CD14-positive monocyte (primary cell): Measurements from ENCODE around the gene NAT9. TPM values are rescaled to one million over a fixed set of nuclear protein-coding genes. Genes with fewer than 3 reads are reported as not detected.
A peak's percentile ranks its signal among the peaks of the same experiment; 100 is the strongest.

ENCODE experiments used
- DNase-seq, 3 donors: peaks; one replicate each; pipeline ENCODE4 v3.0.0-alpha.2; 2011 to 2022
- H2AFZ ChIP-seq: 2 replicates; pipeline ENCODE4 v1.6.0; 2012; ENCODE audit warnings: mild to moderate bottlenecking, low read depth, low read length, inconsistent platforms; ENCODE audit not compliant: insufficient read depth, poor library complexity, severe bottlenecking
- H3K27ac ChIP-seq, 2 donors: 1 replicate in 1 of 2; 2 replicates in 1 of 2; pipeline ENCODE4 v1.5.1; 2012 to 2013; ENCODE audit warnings: low read length in 2 of 2, control low read depth in 1 of 2, inconsistent platforms in 1 of 2, low read depth in 1 of 2, mild to moderate bottlenecking in 1 of 2
- H3K27me3 ChIP-seq, 2 donors: one replicate each; pipeline versions ENCODE4 v1.6.0 to v1.6.1; 2011 to 2013; ENCODE audit warnings: low read length in 2 of 2; ENCODE audit not compliant: control insufficient read depth in 2 of 2, insufficient read depth in 2 of 2
- H3K36me3 ChIP-seq, 2 donors: replicated peaks in 1 of 2; 1 replicate in 1 of 2; 2 replicates in 1 of 2; pipeline versions ENCODE4 v1.5.1 to v1.6.1; 2012 to 2013; ENCODE audit warnings: low read length in 2 of 2, control low read depth in 1 of 2, inconsistent platforms in 1 of 2, mild to moderate bottlenecking in 1 of 2; ENCODE audit not compliant: insufficient read depth in 2 of 2, control insufficient read depth in 1 of 2
- H3K4me1 ChIP-seq, 2 donors: 1 replicate in 1 of 2; 2 replicates in 1 of 2; pipeline versions ENCODE4 v1.5.1 to v1.6.1; 2012 to 2013; ENCODE audit warnings: low read length in 2 of 2, control low read depth in 1 of 2, inconsistent platforms in 1 of 2, mild to moderate bottlenecking in 1 of 2, moderate library complexity in 1 of 2; ENCODE audit not compliant: insufficient read depth in 2 of 2, control insufficient read depth in 1 of 2
- H3K4me2 ChIP-seq: replicated peaks from 2 replicates; pipeline ENCODE3; 2012; ENCODE audit warnings: low read length, moderate library complexity, mild to moderate bottlenecking; ENCODE audit not compliant: poor library complexity, severe bottlenecking; ENCODE audit errors: extremely low read depth
- H3K4me3 ChIP-seq, 3 experiments: fragments of 200-600 bp in 1 of 3; sonication (generic) in 1 of 3; replicated peaks in 1 of 3; 1 replicate in 2 of 3; 2 replicates in 1 of 3; pipeline ENCODE4 v1.5.1; 2011 to 2013; ENCODE audit warnings: low read length in 3 of 3, mild to moderate bottlenecking in 3 of 3, control low read depth in 2 of 3, low read depth in 2 of 3, inconsistent platforms in 1 of 3, moderate library complexity in 1 of 3
- H3K79me2 ChIP-seq: 2 replicates; pipeline ENCODE4 v1.6.0; 2012; ENCODE audit warnings: mild to moderate bottlenecking, control low read depth, inconsistent platforms, low read length, moderate library complexity; ENCODE audit not compliant: insufficient read depth
- H3K9ac ChIP-seq: 2 replicates; pipeline ENCODE4 v1.6.0; 2017; ENCODE audit warnings: low read length, mild to moderate bottlenecking; ENCODE audit not compliant: insufficient read depth, poor library complexity, severe bottlenecking
- H3K9me3 ChIP-seq, 2 donors: replicated peaks in 1 of 2; 1 replicate in 1 of 2; 2 replicates in 1 of 2; pipeline versions ENCODE4 v1.5.1 to v1.6.1; 2012 to 2013; ENCODE audit warnings: low read length in 2 of 2, control low read depth in 1 of 2; ENCODE audit not compliant: control insufficient read depth in 1 of 2, insufficient read depth in 1 of 2
- H4K20me1 ChIP-seq: 2 replicates; pipeline ENCODE4 v1.6.0; 2012; ENCODE audit warnings: mild to moderate bottlenecking, low read length, control low read depth, moderate library complexity; ENCODE audit not compliant: insufficient read depth
- H3K27ac Mint-ChIP-seq, 7 donors: one replicate each; pipeline ENCODE4 v1.8.0; 2020; ENCODE audit warnings: mild to moderate bottlenecking in 7 of 7, mixed read lengths in 7 of 7, moderate library complexity in 6 of 7, inconsistent platforms in 2 of 7
- H3K27me3 Mint-ChIP-seq, 3 donors: one replicate each; pipeline ENCODE4 v1.8.0; 2021 to 2022; ENCODE audit warnings: low read depth in 3 of 3, mild to moderate bottlenecking in 3 of 3, mixed read lengths in 3 of 3, moderate library complexity in 3 of 3, inconsistent platforms in 1 of 3
- H3K36me3 Mint-ChIP-seq, 2 donors: one replicate each; pipeline ENCODE4 v1.8.0; 2020; ENCODE audit warnings: mixed read lengths in 2 of 2, inconsistent platforms in 1 of 2, mild to moderate bottlenecking in 1 of 2
- H3K4me1 Mint-ChIP-seq: one replicate; pipeline ENCODE4 v1.8.0; 2020; ENCODE audit warnings: mild to moderate bottlenecking, mixed read lengths
- H3K4me3 Mint-ChIP-seq, 2 donors: one replicate each; pipeline ENCODE4 v1.8.0; 2020; ENCODE audit warnings: mild to moderate bottlenecking in 2 of 2, mixed read lengths in 2 of 2, moderate library complexity in 1 of 2
- H3K9me3 Mint-ChIP-seq, 7 donors: one replicate each; pipeline ENCODE4 v1.8.0; 2020 to 2022; ENCODE audit warnings: mixed read lengths in 7 of 7, mild to moderate bottlenecking in 6 of 7, moderate library complexity in 6 of 7, inconsistent platforms in 2 of 7
- CTCF ChIP-seq: fragments of 200-600 bp; IDR thresholded peaks from one replicate; pipeline ENCODE4 v1.8.0; 2022; ENCODE audit warnings: antibody characterized with exemption, mild to moderate bottlenecking
- WGBS: methylation state at CpG from one replicate; pipeline ENCODE4 v1.1.5; 2013; ENCODE audit warnings: missing lambda C conversion rate; ENCODE audit not compliant: insufficient coverage; 5-methylcytosine and 5-hydroxymethylcytosine counted together
- intact Hi-C, 2 donors: fragments of 100-400 bp; cut with micrococcal nuclease; formaldehyde crosslinking; loops; one replicate each; pipeline versions ENCODE4 v1.15.0 to v1.15.1; 2023
- polyA plus RNA-seq, 3 donors: library from polyadenylated mRNA; depleted of rRNA in 1 of 3; unstranded in 2 of 3; stranded (reverse) in 1 of 3; fragments of 300-500 nt in 2 of 3; fragments of >200 nt in 1 of 3; fragmentation: Illumina TruSeq in 2 of 3; gene quantifications; 1 replicate in 2 of 3; 2 replicates in 1 of 3; pipeline ENCODE4 v1.2.3, GENCODE V29; 2012 to 2021

NAT9 gene
- polyA plus RNA-seq, 3 donors, result 7.1 to 95.6 (median 7.8) TPM

- Histone ChIP-seq H3K9ac (peak overlapping the region; percentile 40), H3K36me3 (peaks cover 5 to 19% of the 10 kb centered on the region in 2 donors), H3K4me2 (peak overlapping the region; percentile 68), H3K9me3 (no peaks in the 10 kb centered on the region), H3K27me3 (no peaks in the 10 kb centered on the region), H3K4me3 (peak overlapping the region in 1 of 3 experiments; percentile 59), H2AFZ (no peak overlapping the region), H3K4me1 (peaks cover 84 to 97% of the 10 kb centered on the region in 2 donors), H3K79me2 (peaks cover 61% of the 10 kb centered on the region), H4K20me1 (no peaks in the 10 kb centered on the region), H3K27ac (peak overlapping the region; percentile 84 to 91)
- no peak for TF ChIP-seq CTCF
- DNase-seq, result no peak
- Mint-ChIP-seq H3K4me1 (peaks cover 97% of the 10 kb centered on the region), H3K4me3 (peak overlapping the region in 1 of 2 donors; percentile 83), H3K36me3 (peaks cover 74 to 81% of the 10 kb centered on the region in 2 donors), H3K27ac (peak overlapping the region; percentile 93 to 100 (median 97)), H3K9me3 (no peaks in the 10 kb centered on the region), H3K27me3 (no peaks in the 10 kb centered on the region)
- intact Hi-C loops, result no loop called here
- WGBS, result 88% methylated on average over 8 of the region's 9 CpGs
Observed at GRCh38 chr17:74785981-74786360, 9.8 kb upstream of the NAT9 start.

- peaks cover 97% of the 10 kb centered on the region for H3K4me1 Mint-ChIP-seq
- Histone ChIP-seq H3K36me3 (peaks cover 5 to 19% of the 10 kb centered on the region in 2 donors), H3K79me2 (peaks cover 61% of the 10 kb centered on the region), H3K27ac (peak overlapping the region; percentile 84 to 91), H3K4me2 (peak overlapping the region; percentile 68), H3K9me3 (no peaks in the 10 kb centered on the region), H3K4me1 (peaks cover 84 to 97% of the 10 kb centered on the region in 2 donors), H3K4me3 (peak overlapping the region in 1 of 3 experiments; percentile 59), H4K20me1 (peaks cover 5% of the 10 kb centered on the region), H3K27me3 (no peaks in the 10 kb centered on the region), H2AFZ (no peak overlapping the region), H3K9ac (no peak overlapping the region)
- H3K9me3 Mint-ChIP-seq, result no peaks in the 10 kb centered on the region
- 86% methylated on average over 18 of the region's 21 CpGs for WGBS
- intact Hi-C loops, result no loop called here
- peak in 1 of 3 donors; percentile 27 for DNase-seq
- H3K27me3 Mint-ChIP-seq, result peaks cover 0 to 1% (median 0%) of the 10 kb centered on the region in 3 donors
- peaks cover 75 to 81% of the 10 kb centered on the region in 2 donors for H3K36me3 Mint-ChIP-seq
- TF ChIP-seq CTCF, result peak; percentile 23
- peak overlapping the region in 1 of 2 donors; percentile 83 for H3K4me3 Mint-ChIP-seq
- H3K27ac Mint-ChIP-seq, result peak overlapping the region; percentile 93 to 100 (median 97)
Observed at GRCh38 chr17:74785096-74785980, 9.2 kb upstream of the NAT9 start.
